PC-9 (cell line): Measurements from ENCODE around the gene IFITM1.

Source experiments
- EZH2 ChIP-seq: fragments of 200-600 bp; sonication (generic); IDR thresholded peaks from 2 replicates; pipeline ENCODE4 v1.8.0; 2017; ENCODE audit warnings: antibody characterized with exemption, low read depth
- TF ChIP-seq, protein P1 (sequence below): fragments of 200-600 bp; sonication (generic); conservative IDR thresholded peaks from 2 replicates; pipeline ENCODE4 v1.6.1; 2017; ENCODE audit warnings: mixed run types, antibody characterized with exemption, mild to moderate bottlenecking, moderate library complexity

GRCh38 chr11:299951-300735 lies 13.7 kb upstream of the IFITM1 start:
- TF ChIP-seq, protein P1, sequence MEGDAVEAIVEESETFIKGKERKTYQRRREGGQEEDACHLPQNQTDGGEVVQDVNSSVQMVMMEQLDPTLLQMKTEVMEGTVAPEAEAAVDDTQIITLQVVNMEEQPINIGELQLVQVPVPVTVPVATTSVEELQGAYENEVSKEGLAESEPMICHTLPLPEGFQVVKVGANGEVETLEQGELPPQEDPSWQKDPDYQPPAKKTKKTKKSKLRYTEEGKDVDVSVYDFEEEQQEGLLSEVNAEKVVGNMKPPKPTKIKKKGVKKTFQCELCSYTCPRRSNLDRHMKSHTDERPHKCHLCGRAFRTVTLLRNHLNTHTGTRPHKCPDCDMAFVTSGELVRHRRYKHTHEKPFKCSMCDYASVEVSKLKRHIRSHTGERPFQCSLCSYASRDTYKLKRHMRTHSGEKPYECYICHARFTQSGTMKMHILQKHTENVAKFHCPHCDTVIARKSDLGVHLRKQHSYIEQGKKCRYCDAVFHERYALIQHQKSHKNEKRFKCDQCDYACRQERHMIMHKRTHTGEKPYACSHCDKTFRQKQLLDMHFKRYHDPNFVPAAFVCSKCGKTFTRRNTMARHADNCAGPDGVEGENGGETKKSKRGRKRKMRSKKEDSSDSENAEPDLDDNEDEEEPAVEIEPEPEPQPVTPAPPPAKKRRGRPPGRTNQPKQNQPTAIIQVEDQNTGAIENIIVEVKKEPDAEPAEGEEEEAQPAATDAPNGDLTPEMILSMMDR: no peak
- no peak for TF ChIP-seq EZH2
